SK-N-SH treated with all-trans-retinoic acid at 6 μM for 48 hours (cell line): Measurements from ENCODE around the gene GAS2.

Experiments used
- ATAC-seq: fragments of 200-7000 bp; cut with Tn5 transposase; 3 replicates; pipeline ENCODE4 v1.9.1; 2020; ENCODE audit warnings: mild to moderate bottlenecking, moderate library complexity
- ARNTL ChIP-seq: fragments of 450-650 bp; formaldehyde crosslinking; IDR thresholded peaks from 2 replicates; pipeline ENCODE4 v1.5.0; 2020; ENCODE audit warnings: low read depth, mild to moderate bottlenecking, moderate library complexity, borderline replicate concordance
- BACH2 ChIP-seq: fragments of 250-450 bp; sonication (Bioruptor Pico); IDR thresholded peaks from 2 replicates; pipeline ENCODE4 v1.9.0; 2021; ENCODE audit warnings: mild to moderate bottlenecking, borderline replicate concordance
- CREB5 ChIP-seq: fragments of 250-450 bp; sonication (Bioruptor Pico); IDR thresholded peaks from 2 replicates; pipeline ENCODE4 v1.5.1; 2020; ENCODE audit warnings: low read depth, mild to moderate bottlenecking, moderate library complexity
- CSDC2 ChIP-seq: fragments of 250-450 bp; sonication (Bioruptor Pico); IDR thresholded peaks from 2 replicates; pipeline ENCODE4 v1.5.0; 2020; ENCODE audit warnings: mild to moderate bottlenecking, moderate library complexity
- CSRNP3 ChIP-seq: fragments of 250-450 bp; sonication (Bioruptor Pico); IDR thresholded peaks from 2 replicates; pipeline ENCODE4 v1.5.1; 2021; ENCODE audit warnings: mild to moderate bottlenecking, moderate library complexity
- ESRRG ChIP-seq: fragments of 250-450 bp; sonication (Bioruptor Pico); IDR thresholded peaks from 2 replicates; pipeline ENCODE4 v1.6.1; 2021; ENCODE audit warnings: mild to moderate bottlenecking
- GLIS3 ChIP-seq: fragments of 250-450 bp; sonication (Bioruptor Pico); IDR thresholded peaks from 2 replicates; pipeline ENCODE4 v1.5.0; 2020; ENCODE audit warnings: mild to moderate bottlenecking, moderate library complexity
- ISL1 ChIP-seq: fragments of 250-450 bp; sonication (Bioruptor Pico); IDR thresholded peaks from 2 replicates; pipeline ENCODE4 v2.1.2; 2022; ENCODE audit warnings: mild to moderate bottlenecking, moderate library complexity
- OSR1 ChIP-seq: fragments of 250-450 bp; sonication (Bioruptor Pico); IDR thresholded peaks from 2 replicates; pipeline ENCODE4 v1.8.0; 2022; ENCODE audit warnings: moderate library complexity, mild to moderate bottlenecking, inconsistent platforms
- POU6F1 ChIP-seq: fragments of 250-450 bp; sonication (Bioruptor Pico); IDR thresholded peaks from 2 replicates; pipeline ENCODE4 v1.8.0; 2021; ENCODE audit warnings: low read depth, mild to moderate bottlenecking, moderate library complexity, borderline replicate concordance
- PPARA ChIP-seq: fragments of 250-450 bp; sonication (Bioruptor Pico); IDR thresholded peaks from 2 replicates; pipeline ENCODE4 v1.5.0; 2020; ENCODE audit warnings: mild to moderate bottlenecking, borderline replicate concordance
- RARB ChIP-seq: fragments of 250-450 bp; sonication (Bioruptor Pico); IDR thresholded peaks from 2 replicates; pipeline ENCODE4 v1.8.0; 2021; ENCODE audit warnings: mild to moderate bottlenecking, moderate library complexity
- SNAI2 ChIP-seq: fragments of 250-450 bp; sonication (Bioruptor Pico); IDR thresholded peaks from 2 replicates; pipeline ENCODE4 v1.5.0; 2020; ENCODE audit warnings: mild to moderate bottlenecking, moderate library complexity
- TCF4 ChIP-seq: fragments of 250-450 bp; sonication (Bioruptor Pico); IDR thresholded peaks from 2 replicates; pipeline ENCODE4 v1.8.0; 2021; ENCODE audit warnings: mild to moderate bottlenecking, moderate library complexity, borderline replicate concordance
- TOX ChIP-seq: fragments of 250-450 bp; sonication (Bioruptor Pico); IDR thresholded peaks from 2 replicates; pipeline ENCODE4 v1.8.0; 2021; ENCODE audit warnings: mild to moderate bottlenecking, moderate library complexity, borderline replicate concordance
- TSHZ2 ChIP-seq: fragments of 250-450 bp; sonication (Bioruptor Pico); IDR thresholded peaks from 2 replicates; pipeline ENCODE4 v1.5.0; 2020; ENCODE audit warnings: mild to moderate bottlenecking, moderate library complexity
- ZFP3 ChIP-seq: fragments of 250-450 bp; sonication (Bioruptor Pico); IDR thresholded peaks from 2 replicates; pipeline ENCODE4 v1.5.0; 2020; ENCODE audit warnings: mild to moderate bottlenecking, moderate library complexity
- ZFP30 ChIP-seq: fragments of 450-650 bp; formaldehyde crosslinking; IDR thresholded peaks from 2 replicates; pipeline ENCODE4 v1.5.0; 2022; ENCODE audit warnings: mild to moderate bottlenecking, moderate library complexity
- ZNF70 ChIP-seq: fragments of 450-650 bp; formaldehyde crosslinking; IDR thresholded peaks from 2 replicates; pipeline ENCODE4 v1.5.0; 2020; ENCODE audit warnings: mild to moderate bottlenecking, moderate library complexity
- ZNF8 ChIP-seq: fragments of 450-650 bp; formaldehyde crosslinking; IDR thresholded peaks from 2 replicates; pipeline ENCODE4 v1.5.0; 2020; ENCODE audit warnings: mild to moderate bottlenecking, moderate library complexity
- TF ChIP-seq, protein P1 (sequence below): fragments of 250-450 bp; sonication (Bioruptor Pico); IDR thresholded peaks from 2 replicates; pipeline ENCODE4 v1.8.0; 2020; ENCODE audit warnings: mild to moderate bottlenecking, moderate library complexity, borderline replicate concordance

The GAS2 gene

GRCh38 chr11:22792497-22792896, 126.1 kb downstream of the GAS2 start:
- peak; percentile 54 for ATAC-seq
- TF ChIP-seq ZFP3 (0 out of 2 replicates have a peak, but pooled peaks have one; percentile 44), ISL1 (CRISPR knock-in tag) (0 out of 2 replicates have a peak, but pooled peaks have one; percentile 18), POU6F1 (CRISPR knock-in tag) (no peak), BACH2 (CRISPR knock-in tag) (no peak), ESRRG (CRISPR knock-in tag) (no peak), CSRNP3 (CRISPR knock-in tag) (no peak)

DNA sequence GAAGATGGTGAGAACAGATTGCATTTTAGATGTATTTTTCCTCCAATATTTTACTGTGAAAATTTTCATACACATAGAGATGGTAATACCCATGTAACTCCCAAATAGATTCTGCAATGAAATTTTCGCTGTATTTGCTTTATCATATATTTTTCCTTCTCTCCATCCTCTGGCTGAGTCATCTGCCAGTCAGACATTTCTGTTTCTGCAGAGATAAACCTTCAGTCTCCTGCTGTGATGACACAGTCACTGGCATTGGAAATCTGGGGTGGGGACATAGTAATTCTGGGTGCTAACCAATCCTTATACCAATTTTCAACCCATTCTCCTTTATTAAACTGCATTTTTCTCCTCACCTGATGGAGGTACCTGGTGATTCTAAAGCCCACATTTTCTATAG, 129.5 kb downstream of the GAS2 start:
- no peak for ATAC-seq
- no peak for TF ChIP-seq ARNTL (CRISPR knock-in tag)
- no peak for TF ChIP-seq TOX (CRISPR knock-in tag)
- TF ChIP-seq TCF4 (CRISPR knock-in tag), result no peak
- TF ChIP-seq CSDC2 (CRISPR knock-in tag), result no peak
- TF ChIP-seq CREB5, result no peak
- no peak for TF ChIP-seq GLIS3 (CRISPR knock-in tag)
- no peak for TF ChIP-seq ZFP3
- TF ChIP-seq ZNF70 (CRISPR knock-in tag), result no peak
- no peak for TF ChIP-seq ZNF8 (CRISPR knock-in tag)
- no peak for TF ChIP-seq ESRRG (CRISPR knock-in tag)
- no peak for TF ChIP-seq ISL1 (CRISPR knock-in tag)
- TF ChIP-seq PPARA, result no peak
- TF ChIP-seq OSR1, result no peak
- no peak for TF ChIP-seq ZFP30 (CRISPR knock-in tag)
- TF ChIP-seq, all 23 proteins: peak for 0

DNA sequence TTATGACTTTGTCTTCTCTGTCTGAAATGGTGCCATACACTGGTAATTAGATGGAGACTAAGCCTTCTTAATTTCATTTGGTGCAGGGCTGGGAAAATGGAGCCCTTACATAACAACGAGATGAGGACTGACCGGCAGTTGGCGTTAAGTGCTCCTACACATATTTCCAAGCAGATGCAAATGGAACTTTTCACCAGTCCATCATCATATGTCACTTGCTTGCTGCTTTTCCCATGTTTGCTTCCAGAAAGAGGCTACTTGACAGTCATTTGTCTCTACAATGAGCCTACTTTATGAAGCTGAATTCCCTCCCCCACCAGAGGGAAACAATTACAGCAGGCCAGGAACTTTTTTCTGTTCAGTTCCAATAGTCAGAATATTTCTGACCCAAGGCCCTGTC, 130.6 kb downstream of the GAS2 start:
- TF ChIP-seq ARNTL (CRISPR knock-in tag), result no peak
- no peak for TF ChIP-seq OSR1
- TF ChIP-seq RARB (CRISPR knock-in tag), result no peak
- TF ChIP-seq TSHZ2 (CRISPR knock-in tag), result no peak
- no peak for TF ChIP-seq PPARA
- no peak for TF ChIP-seq TCF4 (CRISPR knock-in tag)
- no peak for TF ChIP-seq TOX (CRISPR knock-in tag)
- TF ChIP-seq ZFP3, result no peak
- no peak for TF ChIP-seq ZFP30 (CRISPR knock-in tag)
- no peak for TF ChIP-seq SNAI2
- TF ChIP-seq, protein P1, sequence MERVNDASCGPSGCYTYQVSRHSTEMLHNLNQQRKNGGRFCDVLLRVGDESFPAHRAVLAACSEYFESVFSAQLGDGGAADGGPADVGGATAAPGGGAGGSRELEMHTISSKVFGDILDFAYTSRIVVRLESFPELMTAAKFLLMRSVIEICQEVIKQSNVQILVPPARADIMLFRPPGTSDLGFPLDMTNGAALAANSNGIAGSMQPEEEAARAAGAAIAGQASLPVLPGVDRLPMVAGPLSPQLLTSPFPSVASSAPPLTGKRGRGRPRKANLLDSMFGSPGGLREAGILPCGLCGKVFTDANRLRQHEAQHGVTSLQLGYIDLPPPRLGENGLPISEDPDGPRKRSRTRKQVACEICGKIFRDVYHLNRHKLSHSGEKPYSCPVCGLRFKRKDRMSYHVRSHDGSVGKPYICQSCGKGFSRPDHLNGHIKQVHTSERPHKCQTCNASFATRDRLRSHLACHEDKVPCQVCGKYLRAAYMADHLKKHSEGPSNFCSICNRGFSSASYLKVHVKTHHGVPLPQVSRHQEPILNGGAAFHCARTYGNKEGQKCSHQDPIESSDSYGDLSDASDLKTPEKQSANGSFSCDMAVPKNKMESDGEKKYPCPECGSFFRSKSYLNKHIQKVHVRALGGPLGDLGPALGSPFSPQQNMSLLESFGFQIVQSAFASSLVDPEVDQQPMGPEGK (CRISPR knock-in tag), result no peak
- TF ChIP-seq POU6F1 (CRISPR knock-in tag), result no peak
- TF ChIP-seq ISL1 (CRISPR knock-in tag), result no peak; the same call in 1 of the 2 replicates
- no peak for TF ChIP-seq CSRNP3 (CRISPR knock-in tag)

More for the DNA sequence above, 130.6 kb downstream of the GAS2 start:
- no peak for ATAC-seq
